ENCODE results near the gene PTPRA. TPM values are rescaled to one million over a fixed set of nuclear protein-coding genes. Genes with fewer than 3 reads are reported as not detected.

Gene PTPRA
- total RNA-seq, 2 experiments from 2014 or later = 65.4 to 69.5 TPM

DNA sequence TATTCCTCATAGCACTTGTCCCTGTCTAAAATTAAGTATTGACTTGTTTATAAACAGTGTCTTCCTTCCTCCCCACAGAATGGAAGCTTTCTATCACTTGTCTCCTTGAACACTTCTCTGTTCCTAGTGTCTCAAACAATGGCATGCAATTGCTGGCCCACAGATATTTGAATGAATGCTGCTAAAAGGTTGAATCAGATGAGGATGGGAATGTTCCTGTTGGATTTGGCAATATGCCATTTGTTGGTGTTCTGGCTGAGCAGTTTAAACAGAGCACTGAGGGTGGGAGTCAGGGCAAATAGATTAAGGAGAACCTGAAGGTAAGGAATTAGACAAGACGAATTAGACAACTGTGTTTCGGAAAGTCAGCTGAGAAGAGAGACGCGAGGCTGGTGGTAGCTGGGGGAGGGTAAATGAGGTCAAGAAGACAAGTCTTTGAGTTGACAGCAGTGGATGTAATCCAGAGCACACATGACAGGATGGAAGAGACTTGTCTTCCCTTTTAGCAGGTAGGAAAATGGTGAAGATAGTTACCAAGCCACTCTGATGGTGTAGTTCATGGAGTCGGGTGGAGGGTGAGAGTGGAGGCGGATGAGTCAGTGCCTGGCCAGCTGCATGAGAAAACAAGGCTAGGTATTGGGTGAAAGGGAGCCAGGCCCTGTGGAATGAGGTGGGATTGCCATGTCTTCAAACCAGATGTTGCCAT lies 111.8 kb downstream of the PTPRA start:
- Mint-ChIP-seq H3K27me3 (no peaks in the 10 kb centered on the region), H3K36me3 (ENCODE audit: low read depth) (peaks cover 11% of the 10 kb centered on the region), H3K27ac (no peak overlapping the region), H3K4me3 (no peak overlapping the region), H3K9me3 (no peaks in the 10 kb centered on the region), H3K4me1 (ENCODE audit: low read depth) (peaks cover 5% of the 10 kb centered on the region)
- no peak for ATAC-seq (ENCODE audit: poor library complexity)
- Histone ChIP-seq H3K4me1 (ENCODE audit: insufficient read depth, low read length) (peaks cover 5% of the 10 kb centered on the region), H3K27me3 (ENCODE audit: control insufficient read depth in 1 of 2, insufficient read depth in 2 of 2, low read length in 2 of 2) (no peaks in the 10 kb centered on the region), H3K4me3 (ENCODE audit: low read length) (no peak overlapping the region), H3K27ac (ENCODE audit: low read depth in 1 of 2, low read length in 2 of 2) (no peak overlapping the region), H3K36me3 (ENCODE audit: insufficient read depth, low read length) (peaks cover 52% of the 10 kb centered on the region), H3K9me3 (ENCODE audit: control insufficient read depth in 1 of 2, insufficient read depth in 1 of 2, low read length in 2 of 2) (no peaks in the 10 kb centered on the region)
- TF ChIP-seq, protein P1, sequence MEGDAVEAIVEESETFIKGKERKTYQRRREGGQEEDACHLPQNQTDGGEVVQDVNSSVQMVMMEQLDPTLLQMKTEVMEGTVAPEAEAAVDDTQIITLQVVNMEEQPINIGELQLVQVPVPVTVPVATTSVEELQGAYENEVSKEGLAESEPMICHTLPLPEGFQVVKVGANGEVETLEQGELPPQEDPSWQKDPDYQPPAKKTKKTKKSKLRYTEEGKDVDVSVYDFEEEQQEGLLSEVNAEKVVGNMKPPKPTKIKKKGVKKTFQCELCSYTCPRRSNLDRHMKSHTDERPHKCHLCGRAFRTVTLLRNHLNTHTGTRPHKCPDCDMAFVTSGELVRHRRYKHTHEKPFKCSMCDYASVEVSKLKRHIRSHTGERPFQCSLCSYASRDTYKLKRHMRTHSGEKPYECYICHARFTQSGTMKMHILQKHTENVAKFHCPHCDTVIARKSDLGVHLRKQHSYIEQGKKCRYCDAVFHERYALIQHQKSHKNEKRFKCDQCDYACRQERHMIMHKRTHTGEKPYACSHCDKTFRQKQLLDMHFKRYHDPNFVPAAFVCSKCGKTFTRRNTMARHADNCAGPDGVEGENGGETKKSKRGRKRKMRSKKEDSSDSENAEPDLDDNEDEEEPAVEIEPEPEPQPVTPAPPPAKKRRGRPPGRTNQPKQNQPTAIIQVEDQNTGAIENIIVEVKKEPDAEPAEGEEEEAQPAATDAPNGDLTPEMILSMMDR (IDR thresholded peaks at IDR 0.05) = no peak
- intact Hi-C loops (cut with DNase I, micrococcal nuclease) = loop anchor here (5.0 kb wide), 1 partner anchor 113 kb away; the partner anchor contains the start of gene PTPRA (in 2 of the 2)
- ChIA-PET CTCF (no interaction called here), POLR2A (no interaction called here)
- no peak for DNase-seq

DNA sequence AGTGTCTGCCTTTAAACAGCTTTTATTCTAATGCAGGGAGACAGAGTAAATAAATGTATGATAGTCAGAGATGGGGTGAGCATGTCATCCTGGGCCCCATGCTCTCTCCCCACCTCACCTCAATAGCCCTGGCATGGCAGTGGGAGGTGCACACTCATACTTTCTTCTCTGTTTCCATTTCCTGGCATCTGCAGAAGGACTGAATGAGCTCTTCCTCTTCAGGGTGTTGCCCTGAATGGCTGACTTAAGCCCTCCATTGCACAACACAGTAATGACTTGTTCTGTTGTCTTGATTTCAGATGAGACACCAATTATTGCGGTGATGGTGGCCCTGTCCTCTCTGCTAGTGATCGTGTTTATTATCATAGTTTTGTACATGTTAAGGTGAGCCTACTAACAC lies 113.2 kb downstream of the PTPRA start:
- H3K4me3 Mint-ChIP-seq = no peak overlapping the region
- Histone ChIP-seq H3K27ac (ENCODE audit: low read depth in 1 of 2, low read length in 2 of 2) (no peak overlapping the region), H3K9me3 (ENCODE audit: control insufficient read depth in 1 of 2, insufficient read depth in 1 of 2, low read length in 2 of 2) (no peaks in the 10 kb centered on the region), H3K4me1 (ENCODE audit: insufficient read depth, low read length) (peaks cover 5% of the 10 kb centered on the region), H3K4me3 (ENCODE audit: low read length) (no peak overlapping the region), H3K36me3 (ENCODE audit: insufficient read depth, low read length) (peaks cover 63% of the 10 kb centered on the region), H3K27me3 (ENCODE audit: control insufficient read depth in 1 of 2, insufficient read depth in 2 of 2, low read length in 2 of 2) (no peaks in the 10 kb centered on the region)
- POLR2A ChIA-PET = no interaction called here
- intact Hi-C loops (cut with DNase I, micrococcal nuclease) = no loop called here
- ATAC-seq (ENCODE audit: poor library complexity) (no peak), DNase-seq (peak in 2 of 14 experiments; percentile 31 to 46)
- H3K9me3 Mint-ChIP-seq = no peaks in the 10 kb centered on the region
- H3K27ac Mint-ChIP-seq = no peak overlapping the region
- peaks cover 6% of the 10 kb centered on the region for H3K36me3 Mint-ChIP-seq (ENCODE audit: low read depth)
- TF ChIP-seq, protein P1 (IDR thresholded peaks at IDR 0.05) = no peak
- peaks cover 5% of the 10 kb centered on the region for H3K4me1 Mint-ChIP-seq (ENCODE audit: low read depth)
- H3K27me3 Mint-ChIP-seq = no peaks in the 10 kb centered on the region
- CTCF ChIA-PET = no interaction called here

DNA sequence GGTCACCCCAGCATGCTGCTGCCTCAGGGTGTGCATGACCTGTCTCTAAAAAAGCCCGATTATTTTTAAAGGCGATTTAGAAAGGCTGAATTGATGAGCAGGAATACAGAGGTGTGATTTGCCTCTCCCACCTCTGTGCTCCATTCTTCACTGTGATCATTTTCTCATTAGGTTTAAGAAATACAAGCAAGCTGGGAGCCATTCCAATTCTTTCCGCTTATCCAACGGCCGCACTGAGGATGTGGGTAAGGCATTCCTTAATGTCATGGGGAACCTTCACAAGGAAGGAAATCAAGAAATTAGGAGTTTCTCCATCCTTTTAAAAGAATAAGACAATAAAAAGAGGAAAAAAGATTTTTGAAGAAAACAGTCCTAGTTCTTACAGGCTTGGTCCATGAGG lies 114.6 kb downstream of the PTPRA start:
- TF ChIP-seq, protein P1 (IDR thresholded peaks at IDR 0.05) = no peak

More for the DNA sequence above, 114.6 kb downstream of the PTPRA start:
- H3K9me3 Mint-ChIP-seq = no peaks in the 10 kb centered on the region
- ChIA-PET POLR2A (no interaction called here), CTCF (no interaction called here)
- Histone ChIP-seq H3K27me3 (ENCODE audit: control insufficient read depth in 1 of 2, insufficient read depth in 2 of 2, low read length in 2 of 2) (no peaks in the 10 kb centered on the region), H3K9me3 (ENCODE audit: control insufficient read depth in 1 of 2, insufficient read depth in 1 of 2, low read length in 2 of 2) (no peaks in the 10 kb centered on the region), H3K36me3 (ENCODE audit: insufficient read depth, low read length) (peaks cover 75% of the 10 kb centered on the region), H3K27ac (ENCODE audit: low read depth in 1 of 2, low read length in 2 of 2) (no peak overlapping the region), H3K4me3 (ENCODE audit: low read length) (no peak overlapping the region), H3K4me1 (ENCODE audit: insufficient read depth, low read length) (peaks cover 5% of the 10 kb centered on the region)
- peaks cover 17% of the 10 kb centered on the region for H3K36me3 Mint-ChIP-seq (ENCODE audit: low read depth)
- ATAC-seq (ENCODE audit: poor library complexity) (no peak), DNase-seq (no peak)
- no peaks in the 10 kb centered on the region for H3K4me1 Mint-ChIP-seq (ENCODE audit: low read depth)
- intact Hi-C loops (cut with DNase I, micrococcal nuclease) = no loop called here
- no peaks in the 10 kb centered on the region for H3K27me3 Mint-ChIP-seq
- no peak overlapping the region for H3K4me3 Mint-ChIP-seq
- H3K27ac Mint-ChIP-seq = no peak overlapping the region

Measured in CD4-positive, alpha-beta T cell (primary cell).